IMR-90 (cell line): ENCODE data around the gene TMCC1. TPM values are rescaled to one million over a fixed set of nuclear protein-coding genes. Genes with fewer than 3 reads are reported as not detected.

ENCODE experiments used
- ATAC-seq: fragments of 200-7000 bp; cut with Tn5 transposase; 2 replicates; pipeline ENCODE4 v1.9.1; 2020; ENCODE audit warnings: low read depth, mild to moderate bottlenecking, moderate library complexity
- BruUV-seq: library from RNA; stranded (reverse); fragments of 400-500 nt; replicated peaks from 2 replicates; lab custom pipeline; 2021; lab: Mats Ljungman, UMichigan
- CTCF ChIA-PET: fragments of 300-600 bp; formaldehyde crosslinking; extraction: SDS; loops from one replicate; lab custom pipeline; 2021; ENCODE audit warnings: antibody characterized with exemption; lab: Yijun Ruan, JAX
- POLR2A ChIA-PET: fragments of 300-600 bp; sonication (Branson Sonifier 250); formaldehyde crosslinking; loops from one replicate; lab custom pipeline; 2022; ENCODE audit warnings: antibody characterized with exemption; ENCODE audit not compliant: unreplicated experiment; lab: Charles Lee
- DNase-seq: peaks from one replicate; pipeline ENCODE4 v3.0.0; 2013
- H2AFZ ChIP-seq: replicated peaks from 2 replicates; pipeline ENCODE3; 2013; ENCODE audit warnings: low read length, mild to moderate bottlenecking; ENCODE audit not compliant: poor library complexity
- H2AK5ac ChIP-seq: 2 replicates; pipeline ENCODE4 v1.6.1; 2013; ENCODE audit warnings: low read depth, low read length, inconsistent platforms
- H2AK9ac ChIP-seq: replicated peaks from 2 replicates; pipeline ENCODE3; 2013; ENCODE audit warnings: mild to moderate bottlenecking, low read depth, low read length, moderate library complexity; ENCODE audit not compliant: poor library complexity
- H2BK120ac ChIP-seq: 2 replicates; pipeline ENCODE4 v1.6.1; 2013; ENCODE audit warnings: low read depth, low read length, inconsistent platforms
- H2BK15ac ChIP-seq: 3 replicates; pipeline ENCODE4 v1.6.1; 2013; ENCODE audit warnings: low read depth, low read length, inconsistent platforms
- H2BK20ac ChIP-seq: 2 replicates; pipeline ENCODE4 v1.6.1; 2013; ENCODE audit warnings: low read depth, mild to moderate bottlenecking, inconsistent platforms, low read length, moderate library complexity
- H2BK5ac ChIP-seq: 2 replicates; pipeline ENCODE4 v1.6.1; 2013; ENCODE audit warnings: mild to moderate bottlenecking, low read depth, low read length, inconsistent platforms; ENCODE audit not compliant: poor library complexity, severe bottlenecking
- H3K14ac ChIP-seq: replicated peaks from 2 replicates; pipeline ENCODE4 v1.6.1; 2013; ENCODE audit warnings: low read depth, low read length, inconsistent platforms
- H3K18ac ChIP-seq: 2 replicates; pipeline ENCODE4 v1.6.1; 2013; ENCODE audit warnings: low read depth, low read length, control low read depth
- H3K23ac ChIP-seq: 2 replicates; pipeline ENCODE4 v1.6.1; 2013; ENCODE audit warnings: low read depth, low read length, inconsistent platforms
- H3K27ac ChIP-seq: 2 replicates; pipeline ENCODE4 v1.5.1; 2013; ENCODE audit warnings: mild to moderate bottlenecking, control low read depth, low read length; ENCODE audit not compliant: insufficient read depth
- H3K27me3 ChIP-seq: 2 replicates; pipeline ENCODE4 v1.6.1; 2013; ENCODE audit warnings: low read length; ENCODE audit not compliant: control insufficient read depth, insufficient read depth
- H3K36me3 ChIP-seq: 2 replicates; pipeline ENCODE4 v1.6.1; 2013; ENCODE audit warnings: low read length, mixed read lengths; ENCODE audit not compliant: control insufficient read depth, insufficient read depth
- H3K4ac ChIP-seq: 2 replicates; pipeline ENCODE4 v1.6.1; 2013; ENCODE audit warnings: low read depth, low read length, inconsistent platforms
- H3K4me1 ChIP-seq: 2 replicates; pipeline ENCODE4 v1.6.1; 2013; ENCODE audit warnings: low read length, mixed read lengths; ENCODE audit not compliant: control insufficient read depth, insufficient read depth
- H3K4me2 ChIP-seq: 2 replicates; pipeline ENCODE4 v1.6.1; 2013; ENCODE audit warnings: low read depth, mild to moderate bottlenecking, control low read depth, low read length, moderate library complexity
- H3K4me3 ChIP-seq: 2 replicates; pipeline ENCODE4 v1.5.1; 2013; ENCODE audit warnings: low read depth, mild to moderate bottlenecking, control low read depth, low read length, moderate library complexity; ENCODE audit not compliant: insufficient read depth
- H3K56ac ChIP-seq: 2 replicates; pipeline ENCODE4 v1.6.1; 2013; ENCODE audit warnings: low read length, inconsistent platforms; ENCODE audit not compliant: insufficient read depth; ENCODE audit errors: extremely low read depth
- H3K79me1 ChIP-seq, 2 experiments: 2 replicates each; pipeline ENCODE4 v1.6.1; 2013; ENCODE audit warnings: low read length in 2 of 2, inconsistent platforms in 1 of 2, low read depth in 1 of 2
- H3K9ac ChIP-seq: 2 replicates; pipeline ENCODE4 v1.6.1; 2013; ENCODE audit warnings: low read depth, low read length, control low read depth
- H3K9me1 ChIP-seq: 2 replicates; pipeline ENCODE4 v1.6.1; 2013; ENCODE audit warnings: low read length, inconsistent platforms; ENCODE audit not compliant: insufficient read depth
- H3K9me3 ChIP-seq: 2 replicates; pipeline ENCODE4 v1.6.1; 2013; ENCODE audit warnings: low read length; ENCODE audit not compliant: control insufficient read depth, insufficient read depth
- H4K20me1 ChIP-seq: 2 replicates; pipeline ENCODE4 v1.6.1; 2013; ENCODE audit warnings: low read length, inconsistent platforms; ENCODE audit not compliant: insufficient read depth
- H4K5ac ChIP-seq: 2 replicates; pipeline ENCODE4 v1.6.1; 2013; ENCODE audit warnings: mild to moderate bottlenecking, low read depth, low read length, control low read depth
- H4K8ac ChIP-seq, 2 experiments: 2 replicates each; pipeline ENCODE4 v1.6.1; 2013; ENCODE audit warnings: low read depth in 2 of 2, low read length in 2 of 2, control low read depth in 1 of 2, inconsistent platforms in 1 of 2
- H4K91ac ChIP-seq: 2 replicates; pipeline ENCODE4 v1.6.1; 2013; ENCODE audit warnings: low read depth, low read length, inconsistent platforms; ENCODE audit not compliant: insufficient read depth
- BHLHE40 ChIP-seq: fragments of 150-350 bp; IDR thresholded peaks from 2 replicates; pipeline ENCODE4 v1.6.1; 2016; ENCODE audit warnings: mild to moderate bottlenecking, low read depth, low read length
- CHD1 ChIP-seq: IDR thresholded peaks from 2 replicates; pipeline ENCODE4 v1.6.1; 2012; ENCODE audit warnings: low read depth, low read length, improper control_type of control experiment
- CTCF ChIP-seq: conservative IDR thresholded peaks from 2 replicates; pipeline ENCODE4 v1.5.1; 2012; ENCODE audit warnings: mild to moderate bottlenecking, low read depth, low read length, improper control_type of control experiment
- FOS ChIP-seq: fragments of 150-350 bp; IDR thresholded peaks from 2 replicates; pipeline ENCODE4 v1.6.1; 2016; ENCODE audit warnings: low read depth, low read length
- MAFK ChIP-seq: IDR thresholded peaks from 2 replicates; pipeline ENCODE4 v1.6.1; 2012; ENCODE audit warnings: low read depth, low read length, improper control_type of control experiment
- MXI1 ChIP-seq: IDR thresholded peaks from 2 replicates; pipeline ENCODE4 v1.6.1; 2012; ENCODE audit warnings: low read depth, mild to moderate bottlenecking, low read length, moderate library complexity, borderline replicate concordance
- NFE2L2 ChIP-seq: fragments of 150-350 bp; IDR thresholded peaks from 2 replicates; pipeline ENCODE4 v1.6.1; 2016; ENCODE audit warnings: low read depth, mild to moderate bottlenecking, low read length
- RAD21 ChIP-seq: IDR thresholded peaks from 2 replicates; pipeline ENCODE4 v1.6.1; 2012; ENCODE audit warnings: low read length, improper control_type of control experiment
- RCOR1 ChIP-seq: IDR thresholded peaks from 2 replicates; pipeline ENCODE4 v1.6.1; 2012; ENCODE audit warnings: mild to moderate bottlenecking, low read length, improper control_type of control experiment; ENCODE audit not compliant: insufficient replicate concordance
- SMC3 ChIP-seq: fragments of 150-350 bp; IDR thresholded peaks from 2 replicates; pipeline ENCODE4 v1.6.1; 2016; ENCODE audit warnings: low read depth, mild to moderate bottlenecking, antibody characterized with exemption, low read length, moderate library complexity
- USF2 ChIP-seq: fragments of 150-350 bp; IDR thresholded peaks from 2 replicates; pipeline ENCODE4 v1.6.1; 2017; ENCODE audit warnings: mild to moderate bottlenecking, antibody characterized with exemption, low read length, low read depth
- WGBS, 2 experiments: methylation state at CpG; one replicate each; pipeline versions ENCODE4 v1.1.5 to v1.1.7; 2013; ENCODE audit warnings: missing lambda C conversion rate in 2 of 2; ENCODE audit not compliant: insufficient read length in 1 of 2; ENCODE audit errors: extremely low coverage in 2 of 2; 5-methylcytosine and 5-hydroxymethylcytosine counted together
- dilution Hi-C: fragments of 300-500 bp; cut with HindIII; formaldehyde crosslinking; loops from one replicate; pipeline ENCODE4 v1.14.3; 2018; ENCODE audit warnings: low sequenced_read_pairs; ENCODE audit not compliant: unreplicated experiment
- in situ Hi-C: fragments of 300-500 bp; cut with MboI; formaldehyde crosslinking; loops from 3 replicates; pipeline ENCODE4 v1.14.3; 2019; ENCODE audit warnings: low sequenced_read_pairs, inconsistent platforms, mixed read lengths
- intact Hi-C: fragments of 100-400 bp; cut with micrococcal nuclease; formaldehyde crosslinking; loops from 2 replicates; pipeline ENCODE4 v1.10.0; 2022
- polyA plus RNA-seq, 3 experiments: library from polyadenylated mRNA; depleted of rRNA; stranded (reverse); fragments of >200 nt; gene quantifications; 2 replicates each; pipeline ENCODE4 v1.2.3, GENCODE V29; 2012; ENCODE audit warnings: low replicate concordance in 1 of 3
- total RNA-seq: library from RNA; depleted of rRNA; stranded (reverse); fragments of >200 nt; gene quantifications from 2 replicates; pipeline ENCODE4 v1.2.3, GENCODE V29; 2012

TMCC1 gene
- total and polyA plus RNA-seq, 2 of the 4 experiments (the other 2 are of a cell fraction): 5.0 to 7.3 TPM

GRCh38 chr3:129702934-129703712, 190.4 kb downstream of the TMCC1 start:
- H3K14ac ChIP-seq: no peak overlapping the region
- no peak overlapping the region for H3K23ac ChIP-seq
- H3K18ac ChIP-seq: no peak overlapping the region
- no peaks in the 10 kb centered on the region for H3K9me1 ChIP-seq
- H2AK5ac ChIP-seq: no peak overlapping the region
- no peak overlapping the region for H3K4me3 ChIP-seq
- TF ChIP-seq NFE2L2: no peak
- no peak for TF ChIP-seq BHLHE40
- no peak for TF ChIP-seq SMC3
- no peak for TF ChIP-seq RAD21
- no peak for TF ChIP-seq CHD1
- no peak for TF ChIP-seq FOS
- TF ChIP-seq RCOR1: no peak
- TF ChIP-seq CTCF: no peak
- no peak for TF ChIP-seq MXI1
- TF ChIP-seq USF2: no peak
- TF ChIP-seq MAFK: no peak
- H2BK15ac ChIP-seq: no peak overlapping the region
- no peaks in the 10 kb centered on the region; a peak in 1 of 4 replicates for H3K79me1 ChIP-seq
- no peaks in the 10 kb centered on the region; the same call in 1 of the 2 replicates for H3K4me1 ChIP-seq
- H2AK9ac ChIP-seq: no peak overlapping the region
- intact Hi-C loops: no loop called here
- H2BK20ac ChIP-seq: no peak overlapping the region
- ChIA-PET POLR2A (no interaction called here), CTCF (no interaction called here)
- H3K9me3 ChIP-seq: no peaks in the 10 kb centered on the region
- H4K8ac ChIP-seq: no peak overlapping the region
- no peak overlapping the region for H3K9ac ChIP-seq
- H3K27me3 ChIP-seq: no peaks in the 10 kb centered on the region
- H4K91ac ChIP-seq: no peak overlapping the region
- no peak overlapping the region for H2AFZ ChIP-seq
- H3K4me2 ChIP-seq: no peak overlapping the region
- H3K36me3 ChIP-seq: no peaks in the 10 kb centered on the region
- WGBS, 2 experiments: 100% methylated on average over 3 of the region's 10 CpGs; no CpG with 5 or more reads in 1 of the 2 experiments
- in situ Hi-C loops: no loop called here
- no peak overlapping the region for H4K5ac ChIP-seq
- H2BK5ac ChIP-seq: no peak overlapping the region
- H4K20me1 ChIP-seq: no peaks in the 10 kb centered on the region; the same call in 1 of the 2 replicates
- H3K56ac ChIP-seq: no peak overlapping the region
- H2BK120ac ChIP-seq: no peak overlapping the region
- ATAC-seq (no peak), DNase-seq (peak; percentile 6)
- dilution Hi-C loops: no loop called here
- no TSS peak for BruUV-seq
- H3K4ac ChIP-seq: no peak overlapping the region
- no peak overlapping the region for H3K27ac ChIP-seq
